Fibroblast of lung (primary cell): ENCODE data around the gene HTRA2.

Experiments
- CTCF ChIP-seq, 2 donors: IDR thresholded peaks in 1 of 2; conservative IDR thresholded peaks in 1 of 2; 1 replicate in 1 of 2; 2 replicates in 1 of 2; pipeline ENCODE4 v1.5.1; 2011 to 2012; ENCODE audit warnings: low read length in 2 of 2, control low read depth in 1 of 2, inconsistent platforms in 1 of 2, low read depth in 1 of 2, mild to moderate bottlenecking in 1 of 2
- EZH2 ChIP-seq: IDR thresholded peaks from 2 replicates; pipeline ENCODE4 v1.5.1; 2012; ENCODE audit warnings: low read length, control low read depth, mild to moderate bottlenecking; ENCODE audit errors: missing control alignments

- TF ChIP-seq CTCF (conservative IDR thresholded peaks at IDR 0.05 in 1 of 2, IDR thresholded peaks at IDR 0.05 in 1 of 2; ENCODE audit: low read depth in 1 of 2, low read length in 2 of 2) (no peak), EZH2 (no peak)
These were observed 23.4 kb downstream of the HTRA2 start for GRCh38 chr2:74552914-74553811.
